ENCODE data around the gene CT45A9. TPM values are rescaled to one million over a fixed set of nuclear protein-coding genes. Genes with fewer than 3 reads are reported as not detected.

Gene CT45A9, protein sequence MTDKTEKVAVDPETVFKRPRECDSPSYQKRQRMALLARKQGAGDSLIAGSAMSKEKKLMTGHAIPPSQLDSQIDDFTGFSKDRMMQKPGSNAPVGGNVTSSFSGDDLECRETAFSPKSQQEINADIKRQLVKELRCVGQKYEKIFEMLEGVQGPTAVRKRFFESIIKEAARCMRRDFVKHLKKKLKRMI
- not detected in 2 replicates for total RNA-seq

GRCh38 chrX:135871712-135872111 lies at the start of gene CT45A9:
Gene CT45A9 (minus strand): TSS chrX:135871812. CDS start chrX:135868061, 3,751 bp downstream.

DNA sequence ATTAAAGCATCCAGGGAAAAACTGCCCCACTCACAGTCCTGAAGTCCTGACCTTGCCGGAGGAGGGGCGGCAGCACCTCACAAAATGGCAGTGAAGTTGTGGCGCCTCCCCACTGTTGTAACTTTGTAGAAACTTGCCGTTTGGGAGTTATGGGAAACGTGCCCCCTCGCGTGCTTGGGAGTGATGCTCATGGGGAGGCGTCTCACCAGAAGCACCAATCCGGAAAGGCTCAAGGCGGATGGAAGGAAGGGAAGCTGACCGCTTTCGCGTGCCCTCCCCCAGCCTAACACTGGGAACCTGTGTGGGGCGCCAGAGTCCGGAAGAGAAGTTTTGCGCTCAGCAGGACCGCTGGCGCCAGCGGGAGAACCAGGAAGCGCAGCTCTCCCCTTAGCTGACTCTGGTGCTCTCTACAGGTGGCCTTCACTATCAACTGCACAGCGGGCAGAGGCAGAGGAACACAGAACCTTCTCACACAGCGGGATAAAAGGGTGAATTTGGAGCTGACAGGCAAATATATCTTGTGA lies 21.7 kb upstream of the CT45A9 start, which contains the start of the genes CT45A10 and SAGE1:
CT45A10 (minus strand) TSS at position 151 of the 524 bp plus-strand sequence. CDS start 8,100 bp downstream, outside the sequence.
SAGE1 (plus strand) TSS at position 423 of the 524 bp plus-strand sequence. CDS start 2,527 bp downstream, outside the sequence.

DNA sequence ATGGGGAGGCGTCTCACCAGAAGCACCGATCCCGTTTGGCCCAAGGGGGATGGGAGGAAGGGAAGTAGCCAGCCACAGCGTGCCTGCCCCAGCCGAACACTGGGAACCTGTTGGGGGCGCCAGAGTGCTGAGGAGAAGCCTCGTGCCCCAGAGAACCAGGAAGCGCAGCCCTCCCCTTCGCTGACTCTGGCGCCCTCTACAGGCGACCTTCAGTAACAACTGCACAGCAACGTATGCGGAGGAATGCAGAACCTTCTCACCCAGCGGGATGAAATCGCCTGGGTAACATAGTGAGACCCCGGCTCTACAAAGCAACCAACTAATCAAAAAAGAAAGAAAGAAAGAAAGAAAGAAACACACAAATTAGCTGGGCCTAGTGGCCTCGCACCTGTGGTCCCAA lies 17.2 kb downstream of the CT45A9 start, which contains the start of gene CT45A8:
CT45A8 (minus strand) TSS at position 101 of the 400 bp plus-strand sequence. CDS start 3,755 bp downstream, outside the sequence.

GRCh38 chrX:135837180-135837579 lies 34.4 kb downstream of the CT45A9 start, which contains the start of gene CT45A7:
Gene CT45A7 (minus strand): TSS chrX:135837280. CDS start chrX:135833533, 3,747 bp downstream.

DNA sequence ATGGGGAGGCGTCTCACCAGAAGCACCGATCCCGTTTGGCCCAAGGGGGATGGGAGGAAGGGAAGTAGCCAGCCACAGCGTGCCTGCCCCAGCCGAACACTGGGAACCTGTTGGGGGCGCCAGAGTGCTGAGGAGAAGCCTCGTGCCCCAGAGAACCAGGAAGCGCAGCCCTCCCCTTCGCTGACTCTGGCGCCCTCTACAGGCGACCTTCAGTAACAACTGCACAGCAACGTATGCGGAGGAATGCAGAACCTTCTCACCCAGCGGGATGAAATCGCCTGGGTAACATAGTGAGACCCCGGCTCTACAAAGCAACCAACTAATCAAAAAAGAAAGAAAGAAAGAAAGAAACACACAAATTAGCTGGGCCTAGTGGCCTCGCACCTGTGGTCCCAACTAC lies 51.7 kb downstream of the CT45A9 start, which contains the start of gene CT45A2:
CT45A2 (minus strand) TSS at position 101 of the 400 bp plus-strand sequence. CDS start 3,747 bp downstream, outside the sequence.

Other genes with a start within 250 kb of the CT45A9 start
- gene CT45A1, start 158.2 kb downstream of the CT45A9 start, total RNA-seq: not detected in 2 replicates
- gene CT45A3, start 103.6 kb downstream of the CT45A9 start, total RNA-seq: not detected in 2 replicates
- not detected in 2 replicates for gene CT45A5, start 86.3 kb downstream of the CT45A9 start, total RNA-seq
- not detected in 2 replicates for gene CT45A6, start 69.0 kb downstream of the CT45A9 start, total RNA-seq
- gene CT45A2, start 51.8 kb downstream of the CT45A9 start, total RNA-seq: not detected in 2 replicates
- not detected in 2 replicates for gene CT45A7, start 34.5 kb downstream of the CT45A9 start, total RNA-seq
- gene CT45A8, start 17.3 kb downstream of the CT45A9 start, total RNA-seq: not detected in 2 replicates
- gene CT45A10, start 21.6 kb upstream of the CT45A9 start, total RNA-seq: not detected in 2 replicates
- not detected in 2 replicates for gene SAGE1, start 21.9 kb upstream of the CT45A9 start, total RNA-seq
- 21.3 and 23.7 TPM in 2 replicates for gene MMGT1, start 102.2 kb upstream of the CT45A9 start, total RNA-seq
- gene SLC9A6, start 113.6 kb upstream of the CT45A9 start, total RNA-seq: 21.9 and 24.3 TPM in 2 replicates

Data from hair follicle dermal papilla cell (primary cell).